Stimulated activated CD8-positive, alpha-beta memory T cell treated with anti-CD3 and anti-CD28 coated beads, Interleukin-7, amount 100 ng/mL, for 48 hours (primary cell): ENCODE results near the gene AMELX.

ENCODE experiments used
- DNase-seq, 2 donors: peaks; one replicate each; pipeline ENCODE4 v3.0.0-alpha.2; 2020; ENCODE audit warnings: low read depth in 1 of 2; ENCODE audit errors: extremely low read depth in 1 of 2

The AMELX gene

DNA sequence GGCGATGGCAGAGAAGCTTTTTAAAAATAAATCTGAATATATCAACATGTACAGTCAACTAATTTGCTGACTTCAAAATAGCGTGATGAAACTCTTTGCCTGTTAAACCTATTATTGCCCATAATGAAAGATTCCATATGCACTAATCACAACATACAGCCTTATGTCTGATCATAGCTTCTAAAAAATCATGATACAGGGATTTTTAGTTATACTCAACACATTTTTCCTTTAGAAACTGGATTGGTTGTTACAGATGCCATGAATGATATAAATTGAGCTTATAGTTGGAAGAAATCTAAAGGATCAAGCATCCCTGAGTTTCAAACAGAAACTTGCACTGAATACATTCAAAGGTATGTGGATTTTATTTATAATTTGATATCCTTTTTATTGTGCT, at the start of gene AMELX:
Gene AMELX (plus strand): TSS at position 301 of the 400 bp plus-strand sequence. CDS start 1,376 bp downstream, outside the sequence.
- no peak for DNase-seq

DNA sequence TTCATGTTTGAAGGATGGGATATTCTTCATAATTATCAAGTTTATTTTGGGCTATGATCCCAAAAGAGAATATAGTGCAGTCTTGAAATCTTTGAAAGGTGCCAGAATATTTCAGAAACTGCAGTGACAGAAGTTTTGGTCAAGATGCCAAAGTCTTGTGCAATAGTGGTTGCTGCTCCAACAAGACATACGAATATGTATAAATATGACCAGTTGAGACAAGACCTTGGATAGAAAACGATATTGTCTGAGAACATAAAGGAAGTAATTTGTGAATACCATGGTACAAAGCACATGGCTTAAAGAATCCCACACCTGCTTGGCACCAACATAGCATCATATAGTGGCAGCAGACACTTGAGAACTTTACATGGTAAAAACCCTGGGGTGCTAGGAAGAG, 48.6 kb upstream of the AMELX start:
- no peak for DNase-seq

DNA sequence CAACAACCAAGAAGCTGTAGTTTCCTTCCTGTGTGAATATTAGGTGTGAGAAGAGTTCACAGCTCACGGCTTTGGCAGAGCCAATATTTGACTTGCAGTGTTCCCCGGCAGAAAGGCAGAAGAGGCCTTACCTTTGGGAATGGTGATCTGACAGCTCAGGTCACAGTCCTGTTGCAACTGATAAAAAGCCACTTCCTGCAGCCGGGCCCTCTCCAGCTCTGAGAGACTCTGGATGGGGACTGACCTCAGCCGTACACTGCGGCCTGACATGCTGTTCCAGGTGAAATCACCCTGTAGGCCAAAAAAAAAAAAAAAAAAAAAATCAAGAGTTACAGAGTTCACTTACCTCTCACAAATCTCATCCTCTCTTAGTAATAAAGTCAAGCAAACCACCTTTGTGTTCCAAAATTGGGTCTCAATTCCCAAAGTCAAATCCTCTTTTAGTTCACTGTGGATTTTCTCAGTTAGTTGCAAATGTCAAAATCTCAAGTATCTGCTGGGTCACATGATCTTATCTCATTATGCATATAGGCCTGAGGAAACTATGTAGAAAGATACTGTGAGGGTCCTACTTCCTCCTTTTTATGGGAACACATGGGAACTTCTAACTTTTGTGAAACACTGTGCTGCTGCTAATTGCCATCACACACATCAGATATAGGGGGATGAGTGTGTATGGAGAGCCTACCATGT, 38.6 kb upstream of the AMELX start:
- no peak for DNase-seq

DNA sequence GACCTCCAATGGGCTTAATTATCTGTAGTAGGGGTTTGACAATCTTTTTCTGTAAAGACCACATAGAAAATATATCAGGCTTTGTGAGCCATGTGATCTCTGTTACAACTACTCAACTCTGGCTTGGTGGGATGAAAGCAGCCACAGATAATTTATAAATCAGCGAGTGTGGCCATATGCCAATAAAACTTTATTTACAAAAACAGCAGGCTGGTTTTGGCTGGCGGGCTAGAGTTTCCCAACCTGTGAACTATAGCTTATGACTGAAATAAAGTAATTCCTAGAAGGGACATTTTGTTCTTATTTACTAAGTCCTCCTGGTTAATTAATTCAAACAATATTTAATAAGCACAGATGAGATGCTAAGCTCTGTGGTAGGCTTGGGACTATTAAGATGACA, 35.9 kb upstream of the AMELX start:
- no peak for DNase-seq

DNA sequence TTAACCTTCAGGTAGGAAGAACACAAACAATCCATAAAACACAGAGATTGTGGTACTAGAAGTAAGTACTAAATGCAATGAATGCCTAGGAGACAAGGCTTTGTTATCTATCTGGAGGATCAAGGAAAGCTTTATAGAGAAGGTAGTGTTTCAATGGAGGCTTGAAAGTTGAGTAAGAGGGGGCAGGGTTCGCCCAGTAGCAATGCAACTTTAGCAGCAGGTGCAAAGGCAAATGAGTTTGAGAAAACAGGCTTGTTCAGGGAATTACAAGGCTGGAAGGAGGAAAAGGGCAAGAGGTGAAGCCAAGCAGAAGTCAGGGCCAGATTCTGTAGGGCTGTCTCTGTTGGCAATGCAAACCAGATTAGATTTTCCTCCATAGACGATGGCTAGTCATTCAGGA, 35.5 kb upstream of the AMELX start:
- no peak for DNase-seq

DNA sequence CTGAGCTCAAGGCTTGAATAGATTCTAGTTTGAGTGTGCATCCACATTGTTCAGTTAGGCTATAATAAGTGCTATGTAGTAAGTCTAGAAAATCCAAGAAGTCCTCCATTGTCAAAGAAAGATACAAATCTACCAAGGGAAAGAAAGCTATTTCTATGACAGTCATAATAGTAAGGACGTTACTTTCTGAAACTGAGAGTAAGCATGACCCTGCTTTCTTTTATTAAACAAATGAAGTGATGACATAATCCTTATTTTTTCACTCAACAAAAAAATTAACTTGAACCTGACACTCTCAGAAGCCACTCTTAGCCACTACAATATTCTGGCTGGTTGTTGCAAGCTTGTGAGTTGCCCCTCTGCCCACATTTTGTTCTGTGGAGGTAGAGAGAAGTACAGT, 33.8 kb upstream of the AMELX start:
- no peak for DNase-seq

DNA sequence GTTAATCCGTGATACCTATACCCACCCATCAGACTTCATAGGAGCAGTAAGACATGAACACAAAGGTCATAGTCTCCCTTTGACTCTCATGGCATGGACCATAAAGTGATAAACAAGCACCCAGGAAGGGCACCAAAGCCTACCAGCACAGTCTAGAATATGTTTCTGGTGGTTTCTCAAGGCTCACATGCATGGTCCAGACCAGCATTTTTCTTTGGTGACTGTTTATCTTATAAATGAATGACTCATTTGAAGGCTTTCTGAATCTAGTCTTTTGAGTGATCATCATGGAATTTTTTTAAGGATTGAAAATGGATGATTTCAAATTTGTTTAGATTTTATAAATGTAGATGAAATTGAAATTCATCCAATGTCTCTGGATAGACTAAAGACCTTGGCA, 32.0 kb upstream of the AMELX start:
- DNase-seq: no peak

DNA sequence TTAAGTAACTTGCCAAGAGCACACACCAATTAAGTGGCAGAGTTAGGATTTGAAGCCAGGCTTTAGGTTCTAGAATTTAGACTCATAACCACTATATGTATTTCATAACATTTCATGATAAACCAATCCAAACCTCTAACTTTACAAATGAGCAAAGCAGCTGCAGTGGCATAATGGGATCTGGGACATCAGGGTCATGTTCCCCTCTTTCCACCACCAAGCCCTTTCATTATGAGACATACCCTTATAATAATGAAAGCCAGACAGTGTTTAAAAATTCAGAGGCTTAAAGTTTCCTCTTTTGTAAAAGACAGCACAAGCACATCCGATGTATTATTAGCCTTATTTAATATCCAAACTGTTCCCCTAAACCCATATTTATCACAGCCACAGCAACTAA, 28.3 kb upstream of the AMELX start:
- no peak for DNase-seq

DNA sequence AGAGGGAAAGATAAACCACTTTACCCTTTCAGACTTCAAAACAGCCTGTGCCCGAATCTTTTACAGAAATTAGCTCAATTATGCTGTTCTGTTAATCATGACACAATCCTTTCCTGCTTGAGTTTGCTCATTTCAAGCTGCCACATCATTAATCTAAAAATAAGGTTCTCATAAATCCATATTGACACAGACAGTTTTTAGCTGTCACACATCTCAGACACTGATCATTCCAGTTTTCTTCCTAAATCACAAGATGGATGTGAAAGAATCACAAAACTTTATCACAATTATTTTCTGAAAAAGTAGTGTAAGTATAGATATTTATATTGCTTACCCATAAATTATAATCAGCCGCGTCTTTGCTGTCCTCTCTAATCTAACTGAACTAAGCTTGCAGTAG, 27.9 kb upstream of the AMELX start:
- DNase-seq: no peak

DNA sequence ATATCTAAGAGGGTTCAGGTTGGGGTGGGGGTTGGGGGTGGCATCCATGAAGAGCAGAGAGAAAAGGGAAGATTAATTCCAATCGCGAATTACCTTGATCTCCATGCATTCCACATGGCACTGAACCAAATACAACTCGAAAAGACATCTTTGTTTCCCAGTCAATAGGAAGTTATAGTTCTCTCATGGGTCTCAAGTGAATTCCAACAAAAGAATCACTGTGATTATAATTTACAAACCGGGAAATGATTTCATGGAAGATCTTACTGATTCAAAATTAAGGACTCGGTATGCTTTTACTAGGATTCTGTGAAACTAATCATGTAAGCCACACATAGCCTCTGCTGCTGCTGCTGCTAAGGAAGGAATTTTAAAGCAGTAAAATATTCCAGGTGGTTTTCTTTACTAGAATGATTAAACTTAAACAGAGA, 26.6 kb upstream of the AMELX start:
- DNase-seq: no peak

DNA sequence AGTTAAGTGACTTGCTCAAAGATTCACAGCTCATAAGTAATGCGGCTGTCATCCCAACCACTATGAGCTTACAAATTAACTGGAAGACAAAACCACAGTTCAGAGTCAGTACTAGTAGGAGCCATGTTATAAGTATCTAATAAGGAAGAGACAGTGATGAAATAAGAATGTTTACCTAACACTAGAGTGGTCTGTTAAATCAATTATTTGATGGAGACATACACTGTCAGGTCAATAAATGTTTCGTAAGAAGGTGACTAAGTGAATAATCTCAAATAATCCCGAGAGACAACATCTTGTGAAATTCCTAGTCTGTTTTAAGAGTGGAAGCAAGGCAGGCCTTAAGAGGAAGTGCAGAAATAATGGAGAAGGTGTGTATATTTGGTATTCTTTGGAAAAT, 25.8 kb upstream of the AMELX start:
- DNase-seq: no peak

DNA sequence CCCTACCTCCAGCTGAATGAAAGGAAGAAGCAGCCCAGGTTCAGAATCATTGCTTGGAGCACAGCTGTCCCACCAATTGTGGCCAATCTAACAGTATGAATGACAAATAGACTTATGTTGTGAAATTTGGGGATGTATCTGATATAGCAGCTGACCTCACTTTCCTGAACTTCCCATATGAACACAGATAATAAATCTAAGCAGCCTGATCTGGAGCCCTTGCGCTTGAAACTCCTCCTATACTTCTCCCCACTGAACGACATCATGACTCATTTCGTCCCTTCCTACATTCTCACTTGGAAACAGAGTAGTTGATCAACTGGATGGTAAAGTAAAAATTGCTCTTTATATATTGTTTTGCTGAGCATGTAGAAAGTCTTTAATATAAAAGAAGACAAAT, 24.2 kb upstream of the AMELX start:
- DNase-seq: no peak

DNA sequence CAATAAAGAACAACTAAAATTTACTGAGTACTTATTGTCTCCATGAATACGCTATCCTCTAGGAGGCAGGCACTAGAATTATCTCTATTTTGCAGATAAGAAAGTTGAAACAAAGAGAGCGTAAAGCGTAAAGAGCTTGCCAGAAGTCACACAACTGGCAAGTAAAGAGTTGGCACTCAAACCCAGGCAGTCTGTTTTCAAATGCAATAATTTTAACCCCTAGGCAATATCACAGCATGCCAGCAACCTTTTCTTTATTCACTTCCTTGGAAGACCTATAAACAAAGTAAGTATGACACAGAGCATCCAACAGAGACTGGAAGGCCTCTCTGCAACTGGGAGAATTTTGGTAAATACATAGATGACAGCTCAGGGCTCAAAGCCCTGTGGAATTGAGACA, 23.2 kb upstream of the AMELX start:
- no peak for DNase-seq

DNA sequence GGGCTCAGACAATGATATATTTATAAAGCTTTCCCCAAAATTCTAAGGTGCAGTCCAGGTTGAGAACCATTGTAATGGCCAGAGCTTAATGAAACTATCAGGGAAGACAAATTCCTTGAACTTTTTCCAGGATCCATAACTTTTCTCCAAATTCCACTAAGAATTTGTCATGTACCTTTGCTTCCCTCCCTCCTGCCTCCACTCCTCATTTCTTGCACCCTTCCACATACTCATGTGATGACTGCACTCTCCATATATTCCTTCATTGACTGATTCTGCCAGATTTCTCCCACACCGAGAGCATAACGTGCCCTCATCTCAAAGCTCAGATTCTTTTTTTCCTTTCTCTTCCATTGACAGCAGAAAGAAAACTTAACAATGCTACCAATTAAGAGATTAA, 20.9 kb upstream of the AMELX start:
- no peak for DNase-seq

DNA sequence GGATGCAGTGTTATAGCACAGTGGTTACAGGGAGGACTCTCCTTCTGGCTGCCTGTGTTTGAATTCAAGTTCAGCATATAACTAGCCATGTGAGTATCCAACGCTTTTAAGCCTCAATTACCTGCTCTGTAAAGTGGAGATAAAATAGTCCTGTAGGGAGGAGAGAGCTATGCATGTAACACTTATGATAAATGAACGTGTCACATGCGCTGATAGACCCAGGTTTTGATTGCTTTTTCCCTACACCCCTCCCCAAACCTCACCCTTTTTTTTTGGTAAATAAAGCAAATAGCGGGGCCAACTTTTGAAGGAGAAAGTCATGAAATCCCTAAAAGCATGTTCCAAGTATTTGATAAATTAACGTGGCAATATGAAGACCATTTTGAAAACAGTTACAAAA, 20.4 kb upstream of the AMELX start:
- no peak for DNase-seq

DNA sequence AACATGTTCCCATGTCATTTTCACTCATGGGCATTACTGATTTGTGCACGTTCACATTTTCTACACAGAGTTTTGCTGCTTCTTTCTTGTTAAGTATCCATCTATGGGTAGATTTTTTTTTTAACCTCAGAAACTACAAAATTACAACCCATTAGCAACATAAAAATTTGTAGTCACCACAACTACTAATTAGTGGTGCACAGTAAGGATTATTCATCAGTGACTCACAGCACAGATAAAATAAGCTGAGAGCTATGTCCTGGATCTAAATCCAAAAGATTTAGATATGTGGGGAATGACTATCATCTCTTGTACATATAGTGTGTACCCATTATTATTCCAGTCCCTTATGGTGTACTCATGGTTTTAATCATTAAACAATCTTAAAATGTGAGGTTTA, 19.7 kb upstream of the AMELX start:
- no peak for DNase-seq

DNA sequence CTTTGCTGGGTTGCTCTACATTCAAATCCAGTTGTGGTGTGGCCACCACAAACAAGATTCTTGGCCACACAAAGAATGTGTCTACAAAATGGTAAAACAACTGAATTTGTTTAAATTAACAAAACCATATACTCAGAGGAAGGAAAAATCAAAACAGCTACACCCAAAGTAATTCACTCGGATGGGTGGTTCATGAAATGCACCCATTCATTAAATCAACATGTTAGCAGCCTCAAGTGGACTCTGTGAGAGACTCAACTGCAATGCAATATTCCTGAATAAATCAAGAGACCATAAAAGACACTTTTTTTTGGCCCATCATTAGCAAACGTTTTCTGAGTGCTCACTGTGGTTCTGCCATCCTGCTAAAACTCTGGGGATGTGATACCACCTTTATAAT, 11.2 kb upstream of the AMELX start:
- DNase-seq: no peak

DNA sequence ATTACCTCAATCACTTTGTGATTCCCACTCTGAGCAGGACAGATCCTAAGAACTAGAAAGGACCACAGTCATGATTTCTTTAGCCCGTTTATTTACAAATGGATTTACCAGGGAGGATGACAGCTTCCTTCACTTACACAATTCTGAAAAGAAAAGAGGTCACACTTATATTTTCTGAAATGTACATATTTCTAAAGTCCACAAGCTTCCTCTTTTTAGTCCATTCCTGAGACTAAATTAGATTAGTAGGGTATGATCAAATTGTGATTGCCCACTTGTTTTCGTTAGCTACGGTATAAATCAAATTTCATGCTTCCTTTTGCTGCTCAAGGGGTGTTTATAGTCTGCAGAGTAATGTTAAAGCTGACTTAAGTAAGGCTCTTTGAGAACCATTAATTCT, 7.6 kb upstream of the AMELX start:
- DNase-seq: no peak

DNA sequence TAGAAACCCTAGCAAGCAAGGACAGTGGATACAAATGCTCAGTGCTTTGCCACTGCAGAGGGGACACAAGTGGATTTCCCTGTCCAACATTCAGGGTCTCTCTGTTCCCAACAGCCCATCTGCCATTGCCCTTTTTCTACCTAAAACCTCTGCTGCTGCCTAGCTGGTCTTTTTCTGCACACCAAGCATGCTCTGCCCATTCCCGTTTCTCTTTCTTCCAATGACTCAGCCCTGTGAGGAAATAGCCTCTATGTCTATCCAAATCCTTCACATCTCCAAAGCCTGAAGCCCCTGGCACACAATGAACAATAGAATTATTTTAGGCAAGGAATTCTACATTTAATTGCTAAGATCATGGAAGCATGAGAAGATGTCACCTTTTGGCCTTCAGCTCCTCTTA, 5.7 kb upstream of the AMELX start:
- no peak for DNase-seq

DNA sequence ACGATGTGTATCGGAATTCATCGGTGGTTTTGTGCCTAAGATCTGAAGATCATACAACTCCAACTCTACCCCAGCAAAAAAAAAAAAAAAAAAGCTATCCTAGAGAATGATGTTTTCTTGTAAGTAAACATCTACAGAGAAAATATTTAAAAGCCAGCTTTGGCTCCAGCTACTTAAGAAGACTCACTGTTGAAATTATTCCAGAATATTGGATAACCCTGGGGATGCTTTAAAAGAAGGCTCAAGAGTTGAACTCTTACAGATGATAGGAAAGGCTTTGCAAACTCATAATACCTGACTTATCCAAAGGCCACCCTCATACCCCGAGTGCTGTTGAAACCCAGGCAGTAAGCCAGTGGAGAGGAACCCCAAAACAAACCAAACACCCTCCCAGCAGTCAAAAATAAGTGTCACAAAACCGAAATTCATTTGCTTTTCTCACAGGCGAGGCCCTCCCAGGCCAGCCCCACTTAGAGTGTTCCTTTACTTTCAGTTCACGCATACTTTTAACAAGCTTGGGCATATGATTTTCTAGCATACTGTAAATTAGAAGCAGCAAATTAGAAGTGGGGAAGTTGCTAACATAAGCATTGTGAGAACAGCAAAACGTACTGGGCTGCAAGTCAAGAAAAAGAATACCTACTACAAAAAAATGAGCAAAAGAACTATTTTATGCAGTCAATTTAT, 2.7 kb upstream of the AMELX start:
- DNase-seq: no peak

DNA sequence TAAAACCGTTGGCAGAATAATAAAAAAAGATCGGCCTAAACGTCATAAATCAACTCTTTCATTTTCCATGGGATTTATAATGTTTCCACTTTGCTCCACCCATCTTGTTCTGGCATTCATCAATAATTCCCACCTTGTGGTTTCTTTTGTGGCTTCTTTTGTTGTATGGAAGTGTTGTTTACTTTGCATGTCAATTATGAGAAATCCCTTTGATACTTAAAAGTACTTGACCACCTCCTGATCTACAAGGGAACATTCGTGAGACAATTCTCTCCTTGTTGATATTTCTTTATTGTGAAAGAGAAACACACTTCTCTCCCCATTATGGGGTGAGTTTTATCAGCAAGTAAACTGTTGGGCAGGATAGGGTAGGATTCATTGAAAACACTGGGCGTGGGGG, 2.8 kb downstream of the AMELX start:
- no peak for DNase-seq

DNA sequence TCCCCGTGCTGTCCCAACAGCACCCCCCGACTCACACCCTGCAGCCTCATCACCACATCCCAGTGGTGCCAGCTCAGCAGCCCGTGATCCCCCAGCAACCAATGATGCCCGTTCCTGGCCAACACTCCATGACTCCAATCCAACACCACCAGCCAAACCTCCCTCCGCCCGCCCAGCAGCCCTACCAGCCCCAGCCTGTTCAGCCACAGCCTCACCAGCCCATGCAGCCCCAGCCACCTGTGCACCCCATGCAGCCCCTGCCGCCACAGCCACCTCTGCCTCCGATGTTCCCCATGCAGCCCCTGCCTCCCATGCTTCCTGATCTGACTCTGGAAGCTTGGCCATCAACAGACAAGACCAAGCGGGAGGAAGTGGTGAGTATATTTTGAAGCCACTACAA, 5.4 kb downstream of the AMELX start:
- DNase-seq: no peak

DNA sequence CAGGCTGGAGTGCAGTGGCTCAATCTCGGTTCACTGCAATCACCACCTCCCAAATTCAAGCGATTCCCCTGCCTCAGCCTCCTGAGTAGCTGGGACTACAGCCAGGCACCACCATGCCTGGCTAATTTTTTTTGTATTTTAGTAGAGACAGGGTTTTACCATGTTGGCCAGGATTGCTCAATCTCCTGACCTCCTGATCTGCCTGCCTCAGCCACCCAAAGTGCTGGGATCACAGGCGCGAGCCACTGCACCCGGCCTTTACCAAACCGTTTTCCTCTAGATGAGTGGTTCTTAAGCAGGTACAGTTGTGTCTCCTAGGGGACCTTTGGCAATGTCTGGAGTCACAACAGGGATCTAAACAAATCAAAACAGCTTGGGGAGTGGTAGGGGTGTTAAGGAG, 11.6 kb downstream of the AMELX start:
- DNase-seq: no peak
